ENCODE results near the gene CRMP1.

CRMP1 gene

GRCh38 chr4:5790546-5790857, 102.4 kb downstream of the CRMP1 start:
- no peak for DNase-seq

- no peak for DNase-seq
Measured at GRCh38 chr4:5789141-5789540, 103.7 kb downstream of the CRMP1 start.

- no peak for DNase-seq
Measured at GRCh38 chr4:5788144-5788543, 104.7 kb downstream of the CRMP1 start.

DNA sequence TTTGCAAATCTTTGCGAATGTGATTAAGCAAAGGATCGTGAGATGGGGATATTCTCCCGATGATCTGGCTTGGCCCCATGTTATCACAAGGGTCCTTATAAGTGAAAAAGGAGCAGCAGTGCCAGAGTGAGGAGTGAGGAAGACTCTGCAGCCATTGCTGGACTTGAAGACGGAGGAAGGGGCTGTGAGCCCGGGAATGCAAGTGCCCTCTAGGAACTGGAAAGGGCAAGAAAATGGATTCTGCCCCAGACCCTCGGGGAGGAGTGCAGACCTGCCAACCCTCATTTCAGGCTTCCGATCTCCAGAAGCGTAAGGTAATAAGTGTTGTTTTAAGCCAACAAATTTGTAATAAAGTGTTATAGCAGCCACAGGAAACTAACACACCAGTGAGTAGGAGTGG, 105.6 kb downstream of the CRMP1 start:
- DNase-seq, result no peak

GRCh38 chr4:5785806-5786680, 106.8 kb downstream of the CRMP1 start:
- DNase-seq, result no peak

DNA sequence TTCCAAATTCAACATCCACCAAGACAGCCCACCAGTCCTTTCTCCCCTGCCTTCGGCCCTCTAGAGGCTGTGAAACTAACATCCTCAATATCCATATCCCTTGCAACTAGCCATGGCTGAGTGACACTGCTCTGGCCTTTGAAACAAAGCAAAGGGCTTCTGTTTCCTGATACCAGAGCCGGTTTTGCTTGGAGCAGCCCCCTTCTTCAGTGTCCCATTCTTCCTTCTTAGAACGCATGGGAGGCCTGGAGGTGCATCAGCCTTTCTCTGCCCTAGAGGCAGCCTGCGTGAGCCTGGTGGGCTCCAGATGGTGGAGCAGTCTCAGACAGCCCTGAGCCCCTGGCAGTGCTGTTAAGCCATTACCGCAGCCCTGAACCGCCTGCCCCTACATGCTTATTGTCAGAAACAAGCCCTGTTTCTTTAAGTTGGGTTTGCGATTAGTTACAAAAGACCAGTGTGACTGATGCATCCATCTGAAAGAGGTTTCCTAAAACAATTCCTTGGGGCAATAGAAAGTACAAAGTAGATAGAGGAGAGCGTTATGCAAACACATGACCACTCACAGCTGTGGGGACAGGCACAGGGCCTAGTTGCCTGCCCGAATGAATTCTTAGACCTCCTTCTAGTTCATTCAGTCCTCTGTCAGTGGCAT, 107.8 kb downstream of the CRMP1 start:
- no peak for DNase-seq

GRCh38 chr4:5784021-5784420, 108.9 kb downstream of the CRMP1 start:
- no peak for DNase-seq

DNA sequence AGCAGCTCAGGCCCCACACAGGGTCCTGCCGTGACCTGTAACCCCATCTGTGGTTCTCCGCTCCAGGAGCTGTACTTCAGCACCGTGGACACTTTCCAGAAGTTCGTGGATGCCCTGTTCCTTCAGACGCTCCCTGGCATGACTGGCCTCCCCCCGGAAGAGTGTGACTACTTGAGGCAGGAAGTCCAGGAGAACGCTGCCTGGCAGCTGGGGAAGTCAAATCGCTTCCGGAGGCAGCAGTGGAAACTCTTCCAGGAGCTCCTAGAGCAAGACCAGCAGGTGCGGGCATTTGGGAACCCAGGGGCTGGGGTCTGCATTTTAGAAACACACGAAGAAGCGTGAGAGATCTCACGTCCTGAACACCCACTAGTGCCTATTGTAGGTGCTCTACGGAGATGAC, 109.4 kb downstream of the CRMP1 start:
- no peak for DNase-seq

DNA sequence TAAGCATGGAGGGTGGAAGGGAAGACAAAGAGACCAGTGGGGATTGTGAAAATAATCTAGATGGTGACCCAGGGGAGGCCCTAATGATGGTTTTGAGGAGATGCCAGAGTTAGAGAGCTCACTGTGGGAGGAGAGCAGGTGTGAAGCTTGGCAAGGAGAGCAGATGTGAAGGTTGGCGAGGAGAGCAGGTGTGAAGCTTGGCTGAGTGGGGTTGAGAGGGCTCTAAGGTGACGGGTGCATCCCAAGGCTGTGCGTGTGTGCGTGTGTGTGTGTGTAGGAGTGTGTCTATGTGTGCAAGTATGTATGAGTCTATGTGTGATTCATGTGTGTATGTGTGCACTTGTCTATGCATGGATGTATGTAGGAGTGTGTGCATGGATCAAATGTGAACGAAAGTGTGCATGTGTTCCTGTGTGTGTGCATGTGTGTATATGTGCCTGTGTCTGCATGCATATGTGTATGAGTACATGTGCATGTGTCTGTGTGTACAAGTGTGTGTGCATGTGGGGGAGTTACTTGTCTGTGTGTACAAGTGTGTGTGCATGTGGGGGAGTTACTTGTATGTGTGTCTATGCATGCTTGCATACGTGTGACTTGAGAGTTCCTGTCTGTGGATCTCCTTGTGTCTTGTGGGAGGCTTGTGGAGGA, 109.9 kb downstream of the CRMP1 start:
- DNase-seq, result no peak

DNA sequence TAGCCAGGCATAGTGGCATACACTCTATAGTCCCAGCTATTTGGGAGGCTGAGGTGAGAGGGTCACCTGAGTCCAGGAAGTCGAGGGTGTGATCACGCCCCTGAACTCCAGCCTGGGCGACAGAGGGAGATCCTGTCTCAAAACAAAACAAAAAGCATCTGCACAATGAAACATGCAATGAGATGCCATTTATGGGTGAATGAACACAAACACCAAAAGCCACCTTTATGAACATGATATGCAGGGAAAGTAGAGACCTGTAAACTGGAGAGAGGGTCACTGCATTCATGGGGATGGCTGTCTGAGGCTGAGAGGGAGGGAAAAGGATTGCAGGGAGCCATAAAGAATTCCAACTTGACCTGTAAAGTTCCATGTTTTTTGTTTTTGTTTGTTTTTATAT, 111.2 kb downstream of the CRMP1 start:
- no peak for DNase-seq

DNA sequence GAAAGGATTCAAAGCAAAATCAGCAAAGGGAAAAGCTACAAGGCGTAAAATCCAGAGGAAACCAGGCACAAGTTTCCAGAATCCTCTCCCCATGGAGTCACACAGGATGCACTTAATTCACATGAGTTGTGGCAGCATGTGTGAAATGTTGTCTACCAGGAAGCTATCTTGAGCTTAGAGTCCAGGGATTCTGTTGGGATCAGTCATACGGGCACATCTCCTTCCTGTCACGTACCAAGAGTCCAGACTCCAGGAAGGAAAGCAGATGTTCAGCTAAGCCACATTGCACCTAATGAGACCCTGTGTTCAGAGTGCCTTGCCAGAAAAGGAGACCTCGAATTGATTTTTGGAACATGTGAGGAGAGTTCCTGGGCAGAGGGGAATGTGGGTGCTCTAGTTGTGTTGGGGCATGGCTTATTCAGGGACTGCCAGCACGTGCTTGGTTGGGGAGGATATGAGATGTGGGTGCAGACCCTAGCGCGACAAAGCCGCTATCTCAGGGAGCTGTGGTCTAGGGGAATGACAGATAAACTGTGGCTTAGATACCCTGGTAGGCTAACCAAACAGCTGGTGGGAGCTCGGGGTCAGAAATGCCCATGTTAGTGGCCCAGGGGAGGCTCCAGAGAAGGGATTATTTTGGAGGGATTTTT, 111.9 kb downstream of the CRMP1 start:
- DNase-seq, result no peak

GRCh38 chr4:5776510-5776909, 116.4 kb downstream of the CRMP1 start:
- DNase-seq, result no peak

GRCh38 chr4:5774416-5775036, 118.4 kb downstream of the CRMP1 start:
- DNase-seq, result no peak

- no peak for DNase-seq
Measured at GRCh38 chr4:5773271-5773555, 119.7 kb downstream of the CRMP1 start.

DNA sequence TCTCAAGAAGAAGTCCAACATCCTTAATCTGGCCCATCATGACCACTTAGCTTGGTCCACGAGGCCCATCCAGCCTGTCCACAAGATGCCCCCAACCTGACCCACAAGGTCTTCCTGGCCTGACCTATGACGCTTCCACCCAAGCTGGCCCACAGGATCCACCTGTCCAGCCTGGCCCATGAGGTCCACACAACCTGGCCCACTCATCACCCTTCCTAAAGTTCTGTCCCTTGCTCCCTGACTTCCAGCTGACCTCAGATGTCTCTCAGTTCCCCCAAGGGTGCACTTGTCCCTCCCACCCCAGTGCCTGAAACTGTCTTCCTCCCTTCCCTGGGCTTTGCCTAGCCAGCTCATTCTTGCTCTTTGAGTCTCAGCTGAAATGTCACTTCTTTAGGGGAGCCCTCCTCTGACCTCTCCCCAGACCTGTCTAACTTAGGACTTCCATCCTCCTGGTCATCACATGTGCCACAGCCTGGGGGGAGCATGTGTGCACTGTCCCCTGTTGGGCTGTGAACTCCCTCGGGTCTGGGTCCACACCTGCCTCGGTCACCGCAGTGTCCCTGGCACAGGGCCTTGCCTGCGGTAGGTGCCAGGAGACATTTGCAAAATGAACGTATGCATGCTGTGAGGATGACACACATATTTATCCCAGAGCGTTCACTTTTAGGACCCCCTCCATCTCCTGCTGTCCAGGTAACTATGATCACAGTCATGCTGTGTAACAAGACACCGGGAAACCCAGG, 120.2 kb downstream of the CRMP1 start:
- DNase-seq, result no peak
